K562 (cell line): ENCODE measurements around the gene HSPA1L. TPM values are rescaled to one million over a fixed set of nuclear protein-coding genes. Genes with fewer than 3 reads are reported as not detected.

Experiments used
- ATAC-seq: fragments of 200-7000 bp; cut with Tn5 transposase; 3 replicates; pipeline ENCODE4 v1.9.1; 2020; ENCODE audit warnings: moderate library complexity
- BruUV-seq: library from RNA; stranded (reverse); fragments of 400-500 nt; replicated peaks from 2 replicates; lab custom pipeline; 2021; lab: Mats Ljungman, UMichigan
- CTCF ChIA-PET: fragments of 300-600 bp; formaldehyde crosslinking; extraction: SDS; loops from one replicate; lab custom pipeline; 2021; ENCODE audit warnings: low intra/inter-chr PET ratio; lab: Yijun Ruan, JAX
- POLR2A ChIA-PET: fragments of 300-600, 350-650 bp; sonication (Branson Sonifier 250); formaldehyde crosslinking; extraction: SDS; loops from one replicate; lab custom pipeline; 2021; ENCODE audit warnings: antibody characterized with exemption, inconsistent platforms; lab: Yijun Ruan, JAX
- DNase-seq, 4 experiments: peaks; one replicate each; pipeline versions ENCODE4 v3.0.0 to v3.0.0-alpha.2; 2011 to 2018; ENCODE audit warnings: low spot score in 3 of 4, mixed read lengths in 3 of 4; ENCODE audit errors: extremely low read depth in 1 of 4
- FAIRE-seq: peaks from 2 replicates; lab custom pipeline; 2011; peaks lifted over from hg19 to GRCh38; lab: Jason Lieb, UNC
- H2AFZ ChIP-seq: 2 replicates; pipeline ENCODE4 v1.6.0; 2011; ENCODE audit warnings: low read depth, low read length, control low read depth, inconsistent platforms
- H3K27ac ChIP-seq: fragments of 200-600 bp; 3 replicates; pipeline ENCODE4 v1.8.0; 2011; ENCODE audit warnings: low read depth, mild to moderate bottlenecking, control low read depth, inconsistent platforms, low read length, moderate library complexity, mixed read lengths; ENCODE audit errors: extremely low read depth
- H3K27me3 ChIP-seq, 2 experiments: fragments of 300-600 bp in 1 of 2; 2 replicates in 1 of 2; 3 replicates in 1 of 2; pipeline versions ENCODE4 v1.6.0 to v1.8.0; 2011; ENCODE audit warnings: inconsistent platforms in 2 of 2, low read length in 2 of 2, mild to moderate bottlenecking in 1 of 2, mixed read lengths in 1 of 2, moderate library complexity in 1 of 2; ENCODE audit not compliant: control insufficient read depth in 2 of 2, insufficient read depth in 2 of 2
- H3K36me3 ChIP-seq: fragments of 300-600 bp; 3 replicates; pipeline ENCODE4 v1.8.0; 2011; ENCODE audit warnings: mild to moderate bottlenecking, low read length, inconsistent platforms; ENCODE audit not compliant: control insufficient read depth, insufficient read depth
- H3K4me1 ChIP-seq, 2 experiments: fragments of 200-600 bp in 1 of 2; replicated peaks in 1 of 2; 2 replicates in 1 of 2; 3 replicates in 1 of 2; pipeline versions ENCODE4 v1.5.1 to v1.8.0; 2011; ENCODE audit warnings: inconsistent platforms in 2 of 2, low read length in 2 of 2, mild to moderate bottlenecking in 1 of 2, mixed read lengths in 1 of 2, moderate library complexity in 1 of 2; ENCODE audit not compliant: control insufficient read depth in 2 of 2, insufficient read depth in 2 of 2
- H3K4me2 ChIP-seq: 2 replicates; pipeline ENCODE4 v1.6.1; 2011; ENCODE audit warnings: low read length, control low read depth, inconsistent platforms, mixed read lengths; ENCODE audit not compliant: insufficient read depth
- H3K4me3 ChIP-seq: fragments of 200-600 bp; sonication (generic), shearing (Covaris generic); 2 replicates; pipeline ENCODE4 v1.5.1; 2016; ENCODE audit warnings: control low read depth, inconsistent platforms
- H3K79me2 ChIP-seq: fragments of 200-600 bp; 3 replicates; pipeline ENCODE4 v1.8.0; 2011; ENCODE audit warnings: low read length, inconsistent platforms; ENCODE audit not compliant: control insufficient read depth, insufficient read depth
- H3K9ac ChIP-seq, 2 experiments: 2 replicates each; pipeline versions ENCODE4 v1.6.0 to v1.6.1; 2011; ENCODE audit warnings: low read depth in 2 of 2, low read length in 2 of 2, control low read depth in 1 of 2, inconsistent platforms in 1 of 2, mild to moderate bottlenecking in 1 of 2, mixed read lengths in 1 of 2; ENCODE audit not compliant: insufficient read depth in 1 of 2
- H3K9me1 ChIP-seq: one replicate; pipeline ENCODE4 v1.6.0; 2011; ENCODE audit warnings: inconsistent platforms, mild to moderate bottlenecking, low read length, moderate library complexity; ENCODE audit not compliant: control insufficient read depth, insufficient read depth
- H3K9me3 ChIP-seq: replicated peaks from 2 replicates; pipeline ENCODE4 v1.5.1; 2011; ENCODE audit warnings: low read depth, low read length, inconsistent platforms; ENCODE audit not compliant: control insufficient read depth, insufficient read depth
- H4K20me1 ChIP-seq: replicated peaks from 2 replicates; pipeline ENCODE4 v1.6.1; 2011; ENCODE audit warnings: low read length, inconsistent platforms, mixed read lengths; ENCODE audit not compliant: control insufficient read depth, insufficient read depth
- CUX1 ChIP-seq: fragments of 200-800 bp; sonication (Bioruptor generic); IDR thresholded peaks from 2 replicates; pipeline ENCODE4 v1.6.1; 2016; ENCODE audit warnings: missing genetic modification characterization, missing compliant biosample characterization
- POLR2G ChIP-seq: fragments of 200-400 bp; formaldehyde crosslinking; IDR thresholded peaks from 2 replicates; pipeline ENCODE4 v1.6.1; 2017; ENCODE audit warnings: low read depth, mild to moderate bottlenecking, antibody characterized with exemption, low read length, moderate library complexity
- RBFOX2 ChIP-seq: fragments of 200-400 bp; formaldehyde crosslinking; IDR thresholded peaks from 2 replicates; pipeline ENCODE4 v1.6.1; 2017; ENCODE audit warnings: low read depth, mild to moderate bottlenecking, low read length, moderate library complexity
- RREB1 ChIP-seq: fragments of 250-450 bp; sonication (Bioruptor Pico); IDR thresholded peaks from 2 replicates; pipeline ENCODE4 v1.4.0; 2020
- ZBTB33 ChIP-seq: sonication (generic); formaldehyde crosslinking; IDR thresholded peaks from 2 replicates; pipeline ENCODE4 v1.8.1; 2023; ENCODE audit warnings: mild to moderate bottlenecking, missing genetic modification reagents
- WGBS: fragments of 100-300 bp; shearing (Covaris generic); methylation state at CpG from one replicate; pipeline ENCODE4 v1.1.6; 2016; ENCODE audit warnings: low coverage, mixed read lengths; ENCODE audit not compliant: insufficient coverage; ENCODE audit errors: missing lambda C conversion rate; 5-methylcytosine and 5-hydroxymethylcytosine counted together
- in situ Hi-C: fragments of 300-500 bp; cut with MboI; formaldehyde crosslinking; loops from 4 replicates; pipeline ENCODE4 v1.15.0; 2018; ENCODE audit warnings: inconsistent platforms, mixed read lengths
- intact Hi-C: fragments of 100-400 bp; cut with micrococcal nuclease; formaldehyde crosslinking; loops from 2 replicates; pipeline ENCODE4 v1.14.2; 2022
- polyA plus RNA-seq, 8 experiments: library from polyadenylated mRNA; depleted of rRNA in 4 of 8; stranded (reverse) in 5 of 8; unstranded in 3 of 8; fragments of >200 nt; fragmentation: Nextera tagmentation in 2 of 8; fragmentation: Illumina TruSeq in 1 of 8; extraction: Ambion mirVana in 2 of 8; extraction: Trizol in 1 of 8; gene quantifications; 2 replicates each; pipeline versions ENCODE4 v1.2.1 to v1.2.3, GENCODE V29; 2011 to 2014; ENCODE audit warnings: inconsistent platforms in 1 of 8, missing spikeins in 1 of 8
- total RNA-seq, 7 experiments: library from RNA; depleted of rRNA in 6 of 7; stranded (reverse); fragments of >200 nt in 6 of 7; fragmentation: Illumina TruSeq in 2 of 7; extraction: Trizol in 2 of 7; gene quantifications; 2 replicates each; pipeline versions ENCODE4 v1.2.1 to v1.2.3, GENCODE V29; 2011 to 2021; ENCODE audit warnings: low replicate concordance in 1 of 7

The HSPA1L gene
- total and polyA plus RNA-seq, 9 of the 15 experiments (the other 6 are each of a cell fraction or from before 2014, with no cell fraction given): 0.14 to 2.1 (median 1.3) TPM

DNA sequence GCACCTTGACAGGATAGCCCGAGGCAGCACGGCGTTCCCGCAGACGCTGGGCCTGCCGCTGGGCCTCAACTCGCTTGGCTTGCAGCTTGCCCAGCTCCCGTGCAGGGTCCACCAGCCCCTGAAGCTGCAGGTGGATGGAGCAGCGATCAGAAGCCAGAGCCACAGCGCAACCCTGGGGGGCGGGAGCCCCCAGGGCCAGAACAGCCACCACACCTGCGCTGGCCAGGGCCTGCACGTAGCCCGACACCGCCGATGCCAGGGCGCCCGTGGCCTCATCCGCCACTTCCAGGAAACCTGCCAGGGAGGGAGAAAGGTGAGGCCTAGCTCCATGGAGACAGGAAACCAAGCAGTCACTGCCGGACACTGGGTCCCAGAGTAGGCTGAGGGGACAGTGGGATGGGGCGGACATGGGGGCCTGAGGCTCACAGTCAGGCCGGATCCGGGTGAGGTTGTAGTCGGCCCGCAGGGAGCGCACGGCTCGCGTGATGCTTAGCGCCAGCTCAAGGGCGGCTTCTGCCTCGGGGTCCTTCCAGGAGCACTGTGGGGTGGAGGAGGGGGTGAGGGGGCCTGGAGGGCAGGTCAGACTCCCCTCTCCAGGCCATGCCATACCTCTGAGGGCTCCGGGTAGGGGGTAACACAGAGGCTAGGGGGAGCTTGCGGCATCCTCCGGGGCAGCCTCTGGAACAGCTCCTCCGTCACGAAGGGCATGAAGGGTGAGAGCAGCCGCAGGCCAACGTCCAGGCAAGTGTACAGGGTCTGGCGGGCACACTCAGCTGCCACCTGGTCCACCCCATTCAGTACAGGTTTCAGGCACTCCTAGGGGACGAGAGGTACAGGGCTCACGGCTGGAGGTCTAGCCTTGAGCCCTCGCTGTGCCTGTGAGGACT, 35.8 kb downstream of the HSPA1L start:
- H3K27ac ChIP-seq: peak overlapping the region; percentile 87; the same call in 1 of the 3 replicates
- no peak overlapping the region for H3K4me3 ChIP-seq
- H3K36me3 ChIP-seq: peaks cover 69% of the 10 kb centered on the region; the same call in 2 of the 3 replicates
- FAIRE-seq (no peak), ATAC-seq (no peak), DNase-seq (no peak)
- BruUV-seq: no TSS peak
- peaks cover 6% of the 10 kb centered on the region for H3K9me1 ChIP-seq
- POLR2A ChIA-PET: interaction anchor here (0.6 to 8.8 kb wide), 14 partner anchors 10 to 68 kb away, joined by 3 to 47 read pairs (median 6); partner anchors contain the start of genes DDAH2, HSPA1B, LSM2 and LY6G6C
- no peaks in the 10 kb centered on the region for H3K9me3 ChIP-seq
- peak overlapping the region in 1 of 2 experiments; percentile 42; a peak in 2 of 4 replicates for H3K9ac ChIP-seq
- no peaks in the 10 kb centered on the region for H3K79me2 ChIP-seq
- in situ Hi-C loops (no loop called here), intact Hi-C loops (loop anchor here (10.0 kb wide), 1 partner anchor 234 kb away; the partner anchor contains the start of genes ATP6V1G2, DDX39B and NFKBIL1)
- no peak overlapping the region for H2AFZ ChIP-seq
- 92% methylated on average over 43 of the region's 43 CpGs for WGBS
- H3K27me3 ChIP-seq: no peaks in the 10 kb centered on the region
- H4K20me1 ChIP-seq: no peaks in the 10 kb centered on the region
- H3K4me2 ChIP-seq: no peak overlapping the region
- CTCF ChIA-PET: interaction anchor here (0.6 kb wide), 1 partner anchor 17 kb away, joined by 3 read pairs; no protein-coding TSS in a partner anchor
- H3K4me1 ChIP-seq: peaks cover 39 to 76% of the 10 kb centered on the region in 2 experiments
- peak; percentile 52 for TF ChIP-seq RBFOX2
- TF ChIP-seq RREB1 (CRISPR knock-in tag): peak; percentile 61; the same call in 1 of the 2 replicates
- no peak for TF ChIP-seq CUX1 (CRISPR knock-in tag)
- TF ChIP-seq ZBTB33 (CRISPR knock-in tag): peak; percentile 60; the same call in 1 of the 2 replicates
- TF ChIP-seq POLR2G: peak; percentile 46
